ENCODE data around the gene VWA5A. TPM values are rescaled to one million over a fixed set of nuclear protein-coding genes. Genes with fewer than 3 reads are reported as not detected.
"Not testable (repeated sequence)": the region's sequence is repeated elsewhere in the genome, so short reads cannot be mapped to it uniquely, and the experiment has no call there.

VWA5A gene
- total RNA-seq, 1 donor from 2014 or later: 19.7 TPM

DNA sequence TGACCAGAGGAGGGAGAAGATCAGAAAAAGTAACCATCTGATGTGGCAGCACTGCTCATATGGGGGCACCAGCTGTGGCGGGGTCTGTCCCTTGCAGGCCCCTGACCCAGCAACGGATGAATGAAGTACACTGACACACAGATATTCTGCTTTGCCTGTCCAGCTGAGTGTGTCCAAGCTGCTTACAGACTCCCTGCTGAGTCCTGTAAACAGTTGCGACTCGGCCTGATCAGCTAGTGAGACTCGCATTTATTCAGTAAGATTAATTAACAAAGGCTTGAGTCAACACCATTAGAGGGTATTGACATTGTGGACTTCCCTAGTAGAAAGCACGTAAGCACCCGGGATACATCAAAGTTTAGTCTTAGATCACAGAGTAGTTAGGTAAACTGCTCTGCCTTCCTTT is 52.6 kb downstream of the VWA5A start:
- DNase-seq (ENCODE audit: low spot score): no peak

DNA sequence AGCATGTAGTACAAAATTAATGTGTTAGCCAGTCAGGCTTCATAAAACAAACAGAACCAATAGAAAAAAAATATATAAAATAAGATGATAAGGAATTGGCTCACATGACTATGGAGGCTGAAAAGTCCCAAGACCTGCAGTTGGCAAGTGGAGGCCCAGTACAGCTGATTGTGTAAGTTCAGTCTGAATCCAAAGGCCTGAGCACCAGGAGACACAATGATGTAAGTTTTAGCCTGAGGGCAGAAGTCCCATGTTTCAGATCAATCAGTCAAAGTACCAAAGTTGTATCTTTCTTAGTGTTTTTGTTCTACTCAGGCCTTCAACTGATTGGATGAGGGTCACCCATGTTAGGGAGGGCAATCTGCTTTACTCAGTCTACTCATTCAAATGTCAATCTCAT is 53.5 kb downstream of the VWA5A start:
- no peak for DNase-seq (ENCODE audit: low spot score)

DNA sequence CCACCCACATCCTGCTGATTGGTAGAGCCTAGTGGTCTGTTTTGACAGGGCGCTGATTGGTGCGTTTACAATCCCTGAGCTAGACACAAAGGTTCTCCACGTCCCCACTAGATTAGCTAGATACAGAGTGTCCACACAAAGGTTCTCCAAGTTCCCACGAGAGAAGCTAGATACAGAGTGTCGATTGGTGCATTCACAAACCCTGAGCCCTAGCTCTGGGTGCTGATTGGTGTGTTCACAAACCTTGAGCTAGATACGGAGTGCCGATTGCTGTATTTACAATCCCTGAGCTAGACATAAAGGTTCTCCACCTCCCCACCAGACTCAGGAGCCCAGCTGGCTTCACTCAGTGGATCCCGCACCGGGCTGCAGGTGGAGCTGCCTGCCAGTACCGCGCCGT is 55.1 kb downstream of the VWA5A start:
- DNase-seq (ENCODE audit: low spot score): not testable (repeated sequence)

DNA sequence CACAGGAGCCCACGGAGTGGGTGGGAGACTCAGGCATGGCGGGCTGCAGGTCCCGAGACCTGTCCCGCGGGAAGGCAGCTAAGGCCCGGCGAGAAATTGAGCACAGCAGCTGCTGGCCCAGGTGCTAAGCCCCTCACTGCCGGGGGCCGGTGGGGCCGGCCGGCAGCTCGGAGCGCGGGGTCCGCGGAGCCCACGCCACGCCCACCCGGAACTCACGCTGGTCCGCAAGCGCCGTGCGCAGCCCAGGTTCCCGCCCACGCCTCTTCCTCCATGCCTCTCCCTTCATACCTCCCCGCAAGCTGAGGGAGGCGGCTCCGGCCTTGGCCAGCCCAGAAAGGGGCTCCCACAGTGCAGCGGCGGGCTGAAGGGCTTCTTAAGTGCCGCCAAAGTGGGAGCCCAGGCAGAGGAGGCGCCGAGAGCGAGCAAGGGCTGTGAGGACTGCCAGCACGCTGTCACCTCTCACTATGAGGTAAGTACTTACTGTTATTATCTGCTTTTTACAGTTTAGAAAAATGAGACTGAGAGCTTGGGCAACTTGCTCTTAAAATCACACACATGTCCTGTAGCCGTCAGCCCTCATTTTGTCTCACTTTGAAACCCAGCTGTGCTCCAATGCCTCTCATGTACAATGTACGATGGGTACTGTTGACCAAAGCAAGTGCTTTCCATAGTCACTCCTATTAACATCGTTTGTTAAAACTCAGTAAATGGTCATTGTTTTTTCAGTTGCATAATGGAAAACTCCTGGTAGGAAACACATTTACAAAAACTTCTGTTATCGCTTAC is 55.7 kb downstream of the VWA5A start:
- no peak for DNase-seq (ENCODE audit: low spot score)

DNA sequence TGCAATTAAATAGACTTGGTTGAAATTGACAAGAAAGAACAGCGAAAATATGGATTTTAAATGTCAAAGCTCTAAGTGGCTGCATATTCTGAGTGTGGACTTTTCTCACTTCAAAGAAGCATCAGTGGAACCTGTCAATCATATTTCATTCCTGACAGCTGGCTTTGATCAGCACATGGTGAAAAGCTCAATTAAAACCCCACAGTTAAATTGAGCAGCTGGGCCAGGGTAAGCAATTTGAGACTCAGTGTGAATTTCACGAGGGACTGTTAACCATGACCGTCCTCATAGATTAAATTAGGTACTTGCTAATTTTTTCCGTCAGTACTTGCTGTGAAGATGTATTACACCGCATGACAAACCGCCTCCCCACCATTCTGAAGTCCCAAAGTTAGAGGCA is 56.9 kb downstream of the VWA5A start:
- DNase-seq (ENCODE audit: low spot score): no peak

DNA sequence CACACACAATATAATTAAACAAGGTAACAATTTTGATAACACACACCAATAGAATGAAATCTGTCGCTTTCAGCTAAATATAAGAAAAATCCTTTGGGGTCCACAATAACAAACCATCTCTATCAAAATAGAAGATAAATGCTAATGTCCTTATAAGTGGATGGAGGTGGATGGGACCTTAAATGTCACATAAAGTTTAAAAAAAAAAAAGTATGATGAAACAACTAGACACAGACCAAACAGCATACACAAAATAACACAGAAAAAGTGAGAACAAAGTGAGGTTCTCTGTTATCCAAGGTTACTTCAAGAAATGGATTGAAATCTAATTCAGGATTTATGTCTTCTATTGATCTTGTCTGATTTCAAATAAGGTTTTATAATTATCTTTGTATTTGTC is 57.3 kb downstream of the VWA5A start:
- no peak for DNase-seq (ENCODE audit: low spot score)

DNA sequence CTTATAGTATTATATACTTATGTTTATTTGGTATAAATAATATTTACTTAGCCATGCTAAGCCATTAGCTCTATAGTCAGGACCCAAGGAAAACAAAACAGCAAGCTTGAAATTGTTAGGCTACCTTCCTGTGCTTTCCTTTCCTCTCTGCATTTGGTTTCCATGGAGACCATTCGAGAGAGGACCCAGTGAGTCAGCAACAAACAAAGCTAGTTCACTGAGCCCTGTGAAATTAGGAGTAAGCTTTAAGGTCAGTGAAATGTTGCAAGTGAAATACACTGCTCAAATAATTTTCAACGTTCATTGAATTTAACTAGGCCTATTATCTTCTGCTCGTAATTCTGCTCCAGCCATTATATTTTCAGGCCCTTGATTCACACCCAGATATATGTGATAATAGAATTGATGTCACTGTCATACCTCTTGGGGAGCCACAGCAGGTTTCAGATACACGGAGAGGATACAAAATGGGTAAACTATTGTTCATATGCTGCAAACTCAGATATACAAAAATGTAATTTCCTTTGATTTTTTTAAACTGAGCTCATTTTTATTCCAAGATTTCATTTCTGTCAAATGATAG is 58.8 kb downstream of the VWA5A start:
- DNase-seq (ENCODE audit: low spot score): peak; percentile 88

DNA sequence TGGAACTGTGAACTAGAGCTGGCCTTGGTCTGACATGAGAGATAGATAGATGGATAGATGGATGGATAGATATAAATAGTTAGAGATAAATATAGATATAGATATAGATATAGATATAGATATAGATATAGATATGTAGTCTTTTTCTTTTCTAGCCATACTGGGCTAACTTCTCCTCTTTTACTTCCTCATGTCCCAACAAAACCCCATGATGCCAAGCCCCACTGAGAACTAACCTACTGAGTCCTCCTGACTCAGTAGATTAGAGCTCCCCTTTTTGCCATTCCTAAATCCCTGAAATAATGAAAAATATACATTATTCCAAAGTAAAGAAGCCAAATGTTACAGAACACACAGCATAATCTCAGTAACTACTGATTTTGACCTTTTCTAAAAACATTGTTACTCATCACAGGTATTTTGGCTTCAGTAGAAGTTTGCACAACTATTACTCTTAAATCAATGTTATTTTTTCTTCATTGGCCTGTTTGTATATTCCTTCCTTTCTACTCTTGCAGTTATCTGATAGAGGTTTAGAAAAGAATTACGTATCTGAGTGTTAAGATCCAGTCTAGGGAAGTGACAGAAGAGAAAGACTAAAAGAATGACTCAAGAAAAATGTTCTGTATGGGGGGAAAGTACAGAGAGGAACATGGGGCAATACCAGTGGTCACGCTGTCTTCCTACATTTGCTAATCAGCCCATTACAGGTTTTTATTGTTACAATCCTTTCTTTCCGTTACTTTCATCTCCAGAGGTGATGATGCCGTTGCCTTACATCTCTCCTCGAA is 61.9 kb downstream of the VWA5A start:
- DNase-seq (ENCODE audit: low spot score): no peak

DNA sequence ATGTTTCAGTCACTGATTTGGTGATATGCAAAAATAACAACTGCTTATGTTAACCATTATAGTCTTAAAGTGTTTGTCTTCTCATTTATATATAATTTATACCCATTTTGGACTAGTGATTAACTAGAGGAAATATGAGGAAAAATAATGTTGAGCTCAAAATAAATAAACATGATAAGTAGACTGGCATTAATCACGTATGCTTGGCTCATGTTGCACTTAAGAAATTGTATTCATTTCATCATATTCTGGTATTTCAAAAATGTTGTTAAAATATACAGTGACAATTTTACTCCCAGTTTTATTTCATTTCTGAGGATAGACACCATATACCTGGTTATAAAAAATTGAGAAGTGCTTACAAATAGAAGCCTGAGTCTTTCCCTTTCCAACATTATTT is 64.1 kb downstream of the VWA5A start:
- DNase-seq (ENCODE audit: low spot score): no peak

DNA sequence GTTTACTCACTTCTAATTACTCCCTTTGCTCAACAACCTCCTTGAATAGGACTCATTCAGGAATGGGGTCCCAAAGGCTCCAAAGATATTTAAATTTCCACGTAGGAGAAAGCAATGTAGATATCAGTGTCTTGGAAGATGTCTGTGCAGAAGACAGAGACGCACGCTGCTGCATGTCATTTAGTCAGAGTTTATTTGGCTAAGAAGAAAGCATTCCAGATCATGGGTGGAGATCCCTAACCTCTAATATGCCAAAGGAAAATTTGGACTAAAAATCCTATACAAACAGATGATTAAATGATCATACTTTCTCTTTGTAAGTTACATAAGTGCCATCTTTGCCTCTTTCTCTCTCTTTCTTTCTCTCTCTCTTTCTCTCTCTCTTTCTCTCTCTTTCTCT is 67.8 kb downstream of the VWA5A start, which contains the start of gene OR10D3:
Gene OR10D3, plus strand, starts transcription at position 278 of the 400 bp plus-strand sequence. CDS start 1,925 bp downstream, outside the sequence.
- peak; percentile 17 for DNase-seq (ENCODE audit: low spot score)

DNA sequence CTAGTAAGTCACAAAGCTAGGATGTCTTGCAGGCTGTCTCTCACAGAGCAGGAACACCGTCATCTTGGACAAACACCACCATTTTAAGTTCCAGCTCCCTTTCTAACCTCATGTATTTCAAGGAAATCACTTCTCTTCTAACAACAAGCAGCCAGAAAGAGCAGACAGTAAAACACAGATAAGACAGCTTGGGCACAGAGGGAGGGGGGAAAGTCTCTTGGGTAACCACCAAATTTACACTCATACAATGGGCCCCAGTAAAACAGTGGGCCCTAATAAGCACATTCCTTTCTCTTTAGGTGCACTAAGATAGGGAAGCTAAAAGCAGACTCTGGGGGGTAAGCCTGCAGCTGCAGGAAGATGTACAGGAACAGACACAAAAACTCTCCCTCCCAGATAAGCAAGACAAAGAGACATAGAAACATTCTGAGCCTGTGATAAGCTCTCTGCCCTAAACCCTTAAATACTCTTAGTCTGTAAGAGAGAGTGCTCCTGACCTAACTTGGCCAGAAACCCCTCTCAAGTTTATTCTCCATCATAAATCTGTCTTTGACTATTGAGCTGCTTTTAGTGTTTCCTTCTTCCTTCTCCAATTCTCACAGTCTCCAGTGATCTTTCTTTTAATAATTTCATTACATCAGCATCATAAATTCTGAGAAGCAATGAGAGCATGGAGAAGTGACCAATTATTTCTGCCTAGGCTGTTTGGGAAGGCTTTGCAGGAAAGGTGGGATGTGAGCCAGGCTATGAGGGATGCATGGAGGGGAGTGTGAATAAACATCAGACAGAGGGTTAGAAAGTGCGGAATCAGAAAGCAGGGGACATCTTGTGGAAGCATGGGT is 75.3 kb downstream of the VWA5A start:
- peak; percentile 97 for DNase-seq (ENCODE audit: low spot score)

DNA sequence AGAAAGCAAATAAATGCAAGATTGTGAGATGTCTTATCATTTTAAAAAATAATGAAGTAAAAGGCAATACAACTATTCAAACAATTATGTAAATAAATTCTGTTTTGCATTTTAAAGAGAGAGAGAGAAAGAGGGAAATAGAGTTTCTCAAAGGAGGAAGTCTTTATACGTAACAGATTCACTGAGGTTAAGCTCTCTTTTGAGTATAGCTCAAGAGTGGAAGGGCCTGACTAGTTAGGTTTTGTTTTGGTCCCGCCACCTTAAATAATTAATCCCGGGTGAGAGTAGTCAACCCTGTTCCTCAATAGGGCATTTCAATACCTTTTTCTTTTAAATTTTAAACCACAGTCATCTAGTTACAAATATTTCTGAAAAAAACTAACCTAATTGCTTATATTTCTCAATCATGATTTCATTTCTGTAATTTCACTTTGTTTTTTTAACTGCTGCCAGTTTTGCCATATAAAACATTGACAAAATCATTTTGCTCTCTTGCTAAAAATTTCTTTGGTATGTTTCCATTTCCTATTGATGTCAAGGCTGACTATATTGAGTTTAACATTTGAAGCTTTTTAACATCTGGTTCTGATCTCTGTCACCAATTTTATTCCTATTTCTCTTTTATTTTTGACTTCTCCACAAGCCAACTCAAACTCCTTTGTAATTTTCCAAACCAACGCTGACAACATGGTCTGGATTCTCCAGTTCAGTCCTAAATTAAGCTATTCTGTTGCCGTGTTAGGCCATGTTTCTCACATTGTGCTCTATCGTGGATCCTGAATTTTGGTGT is 78.2 kb downstream of the VWA5A start:
- DNase-seq (ENCODE audit: low spot score): peak; percentile 14

DNA sequence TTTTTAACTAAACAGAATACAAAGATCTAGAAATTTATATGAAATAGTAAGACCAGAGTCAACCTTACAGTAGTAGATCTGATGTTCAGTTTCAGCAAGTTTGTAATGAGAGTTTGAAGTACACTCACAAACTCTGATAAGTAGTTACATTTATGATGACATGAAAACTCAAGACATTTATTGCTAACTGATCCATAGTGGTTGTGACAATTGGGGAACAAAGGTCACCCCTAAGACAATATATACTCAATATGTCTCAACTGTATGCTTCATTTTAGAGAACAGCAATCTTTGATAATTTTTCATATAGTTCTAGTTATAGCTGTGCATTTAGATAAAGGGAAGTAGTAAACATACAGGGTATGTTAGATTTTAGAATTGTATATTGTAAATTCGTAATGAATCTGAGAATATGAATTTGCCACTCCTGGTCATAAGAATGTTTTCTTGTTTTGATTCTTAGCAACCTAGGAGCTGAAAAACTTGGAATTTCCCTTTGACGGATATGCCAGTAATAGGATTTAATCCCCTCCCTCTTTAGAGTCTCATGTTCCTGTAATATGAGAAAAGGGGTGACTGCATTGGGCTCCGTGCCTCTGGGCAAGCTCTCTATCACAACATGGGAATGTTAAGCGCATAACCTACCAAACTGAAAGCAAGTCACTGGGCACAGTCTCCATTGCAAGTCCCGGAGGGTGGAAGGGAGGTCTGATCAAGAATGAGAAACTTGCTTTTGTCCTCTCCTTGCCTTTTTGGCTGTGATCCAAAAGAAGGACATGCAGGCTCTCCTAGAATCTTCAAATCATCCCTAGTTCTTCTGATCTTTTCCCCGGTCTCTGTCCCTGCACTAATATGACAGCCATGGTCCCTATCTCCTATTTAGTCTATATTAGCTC is 79.3 kb downstream of the VWA5A start:
- DNase-seq (ENCODE audit: low spot score): no peak

DNA sequence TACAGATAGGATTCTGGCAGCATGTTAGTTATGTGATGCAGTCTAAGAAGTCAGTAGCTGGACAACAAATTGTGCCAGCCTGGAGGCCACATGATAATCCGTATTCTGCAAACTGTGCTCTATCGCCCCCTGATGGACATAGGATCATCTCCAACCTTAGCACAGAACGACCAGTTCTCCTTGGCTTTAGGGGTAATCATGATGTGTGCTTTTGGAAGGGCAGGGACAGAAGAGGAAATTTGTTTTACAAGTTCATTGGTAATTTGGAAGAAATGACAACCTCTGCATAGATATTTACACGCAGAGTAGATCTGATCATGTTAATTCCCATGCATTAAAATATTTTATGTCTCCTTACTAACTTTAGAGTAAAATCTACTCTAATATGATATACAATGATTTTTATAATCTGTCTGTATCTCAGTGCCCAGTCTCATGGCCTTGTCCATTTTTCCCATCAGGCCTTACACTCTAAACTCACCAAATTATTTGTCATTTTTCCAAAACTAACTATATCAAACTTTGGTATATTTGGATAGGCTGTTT is 80.0 kb downstream of the VWA5A start:
- peak; percentile 16 for DNase-seq (ENCODE audit: low spot score)

Other genes with a start within 250 kb of the VWA5A start
- gene TMEM225, start 229.8 kb upstream of the VWA5A start, total RNA-seq (ENCODE audit: insufficient read depth, low replicate concordance): 1.7 TPM
- gene OR8D4, start 213.3 kb upstream of the VWA5A start, total RNA-seq (ENCODE audit: insufficient read depth, low replicate concordance): 2.4 TPM
- gene OR4D5, start 175.8 kb upstream of the VWA5A start, total RNA-seq (ENCODE audit: insufficient read depth, low replicate concordance): 7.2 TPM
- 1.2 TPM for gene OR6T1, start 171.6 kb upstream of the VWA5A start, total RNA-seq (ENCODE audit: insufficient read depth, low replicate concordance)
- 2.2 TPM for gene OR10S1, start 137.7 kb upstream of the VWA5A start, total RNA-seq (ENCODE audit: insufficient read depth, low replicate concordance)
- gene OR10G6, start 120.3 kb upstream of the VWA5A start, total RNA-seq (ENCODE audit: insufficient read depth, low replicate concordance): 1.9 TPM
- 2.4 TPM for gene OR10G4, start 102.5 kb upstream of the VWA5A start, total RNA-seq (ENCODE audit: insufficient read depth, low replicate concordance)
- 5.3 TPM for gene OR10G9, start 92.4 kb upstream of the VWA5A start, total RNA-seq (ENCODE audit: insufficient read depth, low replicate concordance)
- gene OR10G8, start 88.7 kb upstream of the VWA5A start, total RNA-seq (ENCODE audit: insufficient read depth, low replicate concordance): not detected
- gene OR10G7, start 74.1 kb upstream of the VWA5A start, total RNA-seq (ENCODE audit: insufficient read depth, low replicate concordance): 4.1 TPM
- gene OR10D3, start 67.9 kb downstream of the VWA5A start, total RNA-seq (ENCODE audit: insufficient read depth, low replicate concordance): 0.24 TPM
- gene OR8G1, start 125.6 kb downstream of the VWA5A start, total RNA-seq (ENCODE audit: insufficient read depth, low replicate concordance): 1.9 TPM
- not detected for gene OR8G5, start 140.9 kb downstream of the VWA5A start, total RNA-seq (ENCODE audit: insufficient read depth, low replicate concordance)
- gene OR8D1, start 198.5 kb downstream of the VWA5A start, total RNA-seq (ENCODE audit: insufficient read depth, low replicate concordance): 7.9 TPM
- 1.4 TPM for gene OR8D2, start 204.7 kb downstream of the VWA5A start, total RNA-seq (ENCODE audit: insufficient read depth, low replicate concordance)

Measured in umbilical cord (tissue), 2 donors.